ENCODE data around the gene MYO1D.

MYO1D gene

DNA sequence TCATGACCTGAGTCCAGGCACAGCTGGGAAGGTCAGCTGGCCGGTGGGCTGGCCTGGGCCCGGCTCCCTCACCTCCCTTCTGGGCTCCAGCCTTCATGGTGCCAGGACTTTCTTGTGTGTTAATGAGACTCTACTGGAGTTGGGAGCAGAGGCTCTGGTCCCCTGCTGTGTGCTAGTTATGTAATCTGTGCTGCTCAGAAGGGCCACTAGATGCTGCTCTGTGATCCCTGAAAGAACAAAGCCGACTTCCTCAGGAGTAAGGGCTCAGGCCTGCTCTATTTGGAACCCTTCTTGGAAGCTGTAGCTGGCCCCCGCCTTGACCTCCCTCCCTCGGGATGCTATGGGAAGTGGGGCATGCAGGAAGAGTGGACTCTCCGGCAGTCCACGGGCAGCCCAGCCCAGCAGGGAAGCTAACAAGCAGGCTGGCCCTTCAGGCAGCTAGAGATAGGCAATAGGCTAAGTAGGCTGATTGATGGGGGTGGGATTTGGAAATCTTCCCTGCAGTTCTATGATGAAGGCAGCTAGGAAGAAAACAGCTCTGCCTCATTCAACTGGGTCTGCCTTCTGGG lies 393.4 kb downstream of the MYO1D start:
- no peak for DNase-seq (ENCODE audit: extremely low read depth, low read depth)
- H3K4me3 ChIP-seq (replicated peaks; ENCODE audit: low read depth, low read length), result no peak overlapping the region
- TF ChIP-seq, protein P1, sequence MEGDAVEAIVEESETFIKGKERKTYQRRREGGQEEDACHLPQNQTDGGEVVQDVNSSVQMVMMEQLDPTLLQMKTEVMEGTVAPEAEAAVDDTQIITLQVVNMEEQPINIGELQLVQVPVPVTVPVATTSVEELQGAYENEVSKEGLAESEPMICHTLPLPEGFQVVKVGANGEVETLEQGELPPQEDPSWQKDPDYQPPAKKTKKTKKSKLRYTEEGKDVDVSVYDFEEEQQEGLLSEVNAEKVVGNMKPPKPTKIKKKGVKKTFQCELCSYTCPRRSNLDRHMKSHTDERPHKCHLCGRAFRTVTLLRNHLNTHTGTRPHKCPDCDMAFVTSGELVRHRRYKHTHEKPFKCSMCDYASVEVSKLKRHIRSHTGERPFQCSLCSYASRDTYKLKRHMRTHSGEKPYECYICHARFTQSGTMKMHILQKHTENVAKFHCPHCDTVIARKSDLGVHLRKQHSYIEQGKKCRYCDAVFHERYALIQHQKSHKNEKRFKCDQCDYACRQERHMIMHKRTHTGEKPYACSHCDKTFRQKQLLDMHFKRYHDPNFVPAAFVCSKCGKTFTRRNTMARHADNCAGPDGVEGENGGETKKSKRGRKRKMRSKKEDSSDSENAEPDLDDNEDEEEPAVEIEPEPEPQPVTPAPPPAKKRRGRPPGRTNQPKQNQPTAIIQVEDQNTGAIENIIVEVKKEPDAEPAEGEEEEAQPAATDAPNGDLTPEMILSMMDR (IDR thresholded peaks at IDR 0.05; ENCODE audit: low read depth, low read length, missing control alignments), result peak; percentile 71

DNA sequence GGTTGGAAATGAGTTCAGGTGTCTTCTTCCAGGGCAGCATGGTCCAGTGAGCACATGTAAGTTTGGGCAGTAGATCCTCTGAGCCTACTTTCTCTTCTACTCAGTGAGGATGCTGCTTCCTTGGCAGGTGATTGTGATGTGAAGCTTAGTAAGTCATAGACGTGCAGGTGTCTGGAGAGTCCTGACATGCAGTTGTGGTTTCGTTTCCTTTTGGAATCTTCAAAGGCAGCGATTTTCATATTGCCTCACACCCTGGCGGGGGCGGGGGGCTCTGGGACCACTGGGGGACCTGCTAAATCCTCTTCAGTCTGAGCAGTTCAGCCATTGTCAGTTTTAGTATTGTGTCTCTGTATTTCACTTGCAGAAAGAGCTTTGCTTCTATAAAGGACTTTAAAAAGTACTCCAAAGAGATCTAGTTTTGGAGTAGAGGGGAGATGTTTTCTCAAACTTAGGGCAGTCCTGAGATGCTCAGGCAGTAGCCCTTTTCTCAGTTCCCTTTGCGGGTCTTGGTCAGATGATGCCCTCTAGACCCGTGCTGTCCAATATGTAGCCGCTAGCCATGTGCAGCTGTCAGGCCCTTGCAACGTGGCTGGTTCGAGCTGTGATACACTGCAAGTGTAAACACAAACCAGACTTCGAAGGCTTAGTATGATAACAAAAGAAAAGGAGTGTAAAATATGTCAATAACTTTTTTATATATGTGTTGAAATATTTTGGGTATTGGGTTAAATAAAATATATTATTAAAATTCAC lies 394.2 kb downstream of the MYO1D start:
- H3K4me3 ChIP-seq (replicated peaks; ENCODE audit: low read depth, low read length), result no peak overlapping the region
- no peak for DNase-seq (ENCODE audit: extremely low read depth, low read depth)
- TF ChIP-seq, protein P1 (IDR thresholded peaks at IDR 0.05; ENCODE audit: low read depth, low read length, missing control alignments), result no peak

DNA sequence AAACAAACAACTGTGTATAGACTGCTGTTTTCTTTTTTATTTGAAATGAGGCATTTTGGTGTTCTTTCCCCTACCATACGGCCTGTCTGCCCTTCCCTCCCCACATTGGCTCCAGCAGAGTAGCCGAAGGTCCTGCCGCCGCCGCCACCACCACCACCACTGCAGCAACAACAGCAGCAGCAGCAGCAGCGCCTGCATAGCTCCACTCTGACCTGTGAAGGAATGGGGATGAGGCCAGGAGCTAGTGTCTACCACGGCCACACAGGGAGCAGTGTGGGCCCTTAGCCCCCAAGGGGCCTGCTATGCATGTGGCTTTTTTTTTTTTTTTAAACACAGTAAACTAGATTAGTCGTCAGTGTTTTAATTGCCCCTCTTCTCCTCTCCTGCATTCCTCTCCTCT lies 395.7 kb downstream of the MYO1D start:
- DNase-seq (ENCODE audit: extremely low read depth, low read depth), result no peak
- TF ChIP-seq, protein P1 (IDR thresholded peaks at IDR 0.05; ENCODE audit: low read depth, low read length, missing control alignments), result no peak
- H3K4me3 ChIP-seq (replicated peaks; ENCODE audit: low read depth, low read length), result no peak overlapping the region

DNA sequence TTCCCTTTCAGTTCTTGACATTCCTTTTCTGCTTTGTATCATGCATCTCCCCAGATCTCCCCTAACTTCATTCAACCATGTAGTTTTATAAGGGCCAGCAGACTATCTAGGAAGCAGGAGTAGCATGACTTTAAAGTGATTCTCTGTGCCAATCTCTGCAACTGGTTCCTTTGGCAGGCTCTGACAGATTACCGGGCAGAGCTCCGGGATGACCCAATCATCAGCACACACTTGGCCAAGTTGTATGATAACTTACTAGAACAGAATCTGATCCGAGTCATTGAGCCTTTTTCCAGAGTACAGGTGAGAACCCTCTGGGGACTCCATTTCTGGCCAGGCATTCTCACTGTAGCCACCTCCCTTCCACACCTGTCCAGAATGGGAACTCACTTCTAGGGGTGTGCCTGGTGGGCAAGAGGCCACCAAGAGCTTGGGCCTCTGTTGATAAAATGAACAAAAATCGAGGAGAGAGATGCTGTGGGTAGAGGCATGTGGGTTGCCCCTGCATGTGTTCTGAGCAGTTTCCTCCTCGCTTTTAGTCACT lies 397.8 kb downstream of the MYO1D start:
- DNase-seq (ENCODE audit: extremely low read depth, low read depth), result no peak
- no peak overlapping the region for H3K4me3 ChIP-seq (replicated peaks; ENCODE audit: low read depth, low read length)
- TF ChIP-seq, protein P1 (IDR thresholded peaks at IDR 0.05; ENCODE audit: low read depth, low read length, missing control alignments), result no peak

DNA sequence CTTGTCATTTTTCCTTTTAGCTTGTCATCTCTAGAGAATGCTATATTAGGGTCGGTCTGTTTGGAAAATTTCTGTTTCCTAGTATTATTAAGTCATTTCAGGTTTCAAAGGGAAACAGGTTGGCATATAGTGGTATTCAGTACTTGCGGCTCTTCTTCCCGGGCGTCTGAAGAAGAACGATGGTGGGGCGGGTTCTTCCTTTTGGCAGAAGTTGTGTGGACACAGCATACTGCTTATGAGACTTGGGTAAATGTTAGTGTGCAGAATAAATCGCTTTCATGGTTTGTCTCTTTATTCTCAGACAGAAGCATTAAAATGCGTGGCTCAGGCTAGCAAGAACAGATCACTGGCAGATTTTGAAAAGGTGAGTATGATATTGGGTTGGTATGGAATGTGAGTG lies 399.7 kb downstream of the MYO1D start:
- no peak overlapping the region for H3K4me3 ChIP-seq (replicated peaks; ENCODE audit: low read depth, low read length)
- DNase-seq (ENCODE audit: extremely low read depth, low read depth), result no peak
- TF ChIP-seq, protein P1 (IDR thresholded peaks at IDR 0.05; ENCODE audit: low read depth, low read length, missing control alignments), result no peak

DNA sequence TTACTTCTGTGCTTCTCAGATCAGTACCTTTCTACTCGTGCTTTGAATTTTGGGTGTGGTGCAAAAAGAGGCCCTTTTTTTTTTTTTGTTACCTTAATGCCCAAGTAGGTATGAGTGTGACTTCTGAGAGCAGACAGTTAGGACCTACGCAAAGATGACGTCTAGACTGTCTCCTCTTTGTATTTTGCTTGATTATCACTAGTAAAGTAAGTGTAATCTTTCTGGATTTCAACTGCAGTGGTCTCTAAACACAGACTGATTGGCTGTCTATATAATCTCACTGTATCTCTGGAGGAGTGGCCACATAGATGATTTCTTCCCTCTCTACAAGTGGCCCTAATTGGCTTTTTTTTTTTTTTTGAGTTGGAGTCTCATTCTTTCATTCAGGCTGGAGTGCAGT lies 401.7 kb downstream of the MYO1D start:
- TF ChIP-seq, protein P1 (IDR thresholded peaks at IDR 0.05; ENCODE audit: low read depth, low read length, missing control alignments), result no peak
- no peak for DNase-seq (ENCODE audit: extremely low read depth, low read depth)
- no peak overlapping the region for H3K4me3 ChIP-seq (replicated peaks; ENCODE audit: low read depth, low read length)
